Measurements from ENCODE around the gene MAGEA3.

- TF ChIP-seq CHD2 (IDR thresholded peaks at IDR 0.05; ENCODE audit: low read length, partially characterized antibody) (no peak), RFX5 (IDR thresholded peaks at IDR 0.05) (no peak), CTCF (IDR thresholded peaks at IDR 0.05) (no peak), CEBPB (IDR thresholded peaks at IDR 0.05) (no peak), BHLHE40 (IDR thresholded peaks at IDR 0.05; ENCODE audit: low read depth, low read length) (no peak), MAX (IDR thresholded peaks at IDR 0.05) (no peak), MAZ (IDR thresholded peaks at IDR 0.05; ENCODE audit: borderline replicate concordance, low read depth, low read length) (no peak), RAD21 (conservative IDR thresholded peaks at IDR 0.05 in 1 of 2, IDR thresholded peaks at IDR 0.05 in 1 of 2) (no peak), POLR2AphosphoS2 (conservative IDR thresholded peaks at IDR 0.05; ENCODE audit: low read length) (no peak), ZSCAN20 (CRISPR knock-in tag; IDR thresholded peaks at IDR 0.05) (no peak)
Measured at GRCh38 chrX:152656087-152656486, 42.5 kb upstream of the MAGEA3 start.

All from A549 (cell line).